Kidney tubule cell (primary cell): Measurements from ENCODE around the gene SNX19.

ENCODE experiments used
- DNase-seq: peaks from one replicate; pipeline ENCODE4 v3.0.0-alpha.2; 2018; ENCODE audit warnings: low spot score

Gene SNX19

DNA sequence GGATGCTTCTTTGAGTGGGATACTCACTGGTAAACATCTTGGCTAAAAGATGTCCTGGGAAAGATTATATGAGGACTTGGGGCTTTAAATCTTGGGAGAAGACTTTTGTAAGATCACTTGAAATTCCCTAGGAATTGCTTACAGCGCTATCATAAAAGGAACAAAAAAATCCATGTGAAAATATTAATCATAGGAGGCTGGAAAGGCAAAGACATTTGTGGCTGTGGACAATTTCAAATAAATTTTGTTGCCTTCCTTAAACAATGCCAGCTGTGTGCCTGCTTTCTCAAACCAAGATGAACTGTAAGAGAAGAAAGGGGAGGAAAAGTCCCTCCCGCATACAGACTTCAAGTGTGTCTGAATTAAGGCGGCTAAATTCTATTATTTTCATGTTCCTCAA is 75.6 kb downstream of the SNX19 start:
- DNase-seq = no peak

DNA sequence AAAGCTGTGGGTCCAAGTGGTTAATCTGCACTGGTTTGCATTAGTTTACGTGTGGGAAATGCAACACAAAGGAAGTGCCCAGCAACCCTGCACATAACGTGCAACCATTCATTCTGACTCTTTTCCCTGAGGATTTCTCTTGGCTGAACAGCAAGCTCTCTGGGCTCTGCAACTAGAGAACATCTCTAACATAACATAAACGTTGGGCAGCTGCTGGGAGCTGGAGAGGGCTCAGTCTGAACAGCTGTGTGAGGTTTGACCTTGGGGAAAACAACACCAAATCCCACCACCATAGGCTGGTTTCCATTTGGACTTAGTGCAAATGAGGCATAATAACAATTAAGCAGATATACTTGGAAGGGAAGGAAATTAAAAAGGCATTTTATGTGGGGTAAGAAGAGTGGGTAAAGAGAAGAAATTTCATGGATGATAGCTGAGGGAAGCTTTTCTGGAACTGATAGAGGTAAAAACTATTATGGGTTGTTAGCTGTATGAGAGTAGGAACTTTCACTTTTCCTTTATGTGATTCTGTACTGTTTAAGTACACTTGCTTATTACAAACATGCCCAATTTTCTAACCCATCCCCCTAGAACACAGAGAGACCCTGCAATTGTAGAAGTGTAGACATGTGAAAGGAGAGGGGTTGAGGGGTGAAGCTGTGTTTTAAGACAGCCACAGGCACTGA is 76.2 kb downstream of the SNX19 start:
- no peak for DNase-seq

DNA sequence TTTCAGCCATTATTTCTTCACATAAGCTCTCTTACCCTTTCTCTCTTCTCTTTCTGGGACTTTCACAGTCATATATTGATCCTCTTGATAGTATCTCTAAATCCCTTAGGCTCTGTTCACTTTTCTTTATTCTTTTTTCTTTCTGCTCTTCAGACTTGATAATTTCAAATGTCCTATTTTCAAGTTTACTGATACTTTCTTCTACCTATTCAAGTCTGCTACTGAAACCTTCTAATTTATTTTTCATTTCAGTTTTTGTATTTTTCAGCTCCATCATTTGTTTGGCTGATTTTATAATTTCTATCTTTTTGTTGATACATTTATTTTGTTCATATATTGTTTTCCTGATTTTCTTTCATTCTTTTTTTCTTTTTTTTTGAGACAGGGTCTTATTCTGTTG is 79.1 kb downstream of the SNX19 start:
- no peak for DNase-seq

DNA sequence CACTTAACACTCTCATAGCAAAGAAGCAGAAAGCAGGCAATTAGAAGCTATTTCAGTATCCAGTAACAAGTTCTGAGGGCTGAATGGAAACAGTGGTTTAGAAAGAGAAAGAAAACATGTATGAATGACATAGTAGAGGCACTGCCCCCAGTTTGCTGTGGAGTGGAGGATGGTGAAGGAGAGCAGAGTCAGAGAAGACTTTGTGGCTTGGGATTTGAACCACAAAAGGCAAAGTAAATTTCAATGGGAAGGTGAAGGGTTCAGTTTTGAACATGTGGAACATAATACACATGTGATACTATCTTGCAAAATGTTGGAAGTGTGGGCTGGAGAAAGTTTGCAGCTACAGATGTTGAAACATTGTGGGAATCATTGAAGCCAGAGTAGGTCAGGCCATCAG is 81.4 kb downstream of the SNX19 start:
- DNase-seq = no peak

DNA sequence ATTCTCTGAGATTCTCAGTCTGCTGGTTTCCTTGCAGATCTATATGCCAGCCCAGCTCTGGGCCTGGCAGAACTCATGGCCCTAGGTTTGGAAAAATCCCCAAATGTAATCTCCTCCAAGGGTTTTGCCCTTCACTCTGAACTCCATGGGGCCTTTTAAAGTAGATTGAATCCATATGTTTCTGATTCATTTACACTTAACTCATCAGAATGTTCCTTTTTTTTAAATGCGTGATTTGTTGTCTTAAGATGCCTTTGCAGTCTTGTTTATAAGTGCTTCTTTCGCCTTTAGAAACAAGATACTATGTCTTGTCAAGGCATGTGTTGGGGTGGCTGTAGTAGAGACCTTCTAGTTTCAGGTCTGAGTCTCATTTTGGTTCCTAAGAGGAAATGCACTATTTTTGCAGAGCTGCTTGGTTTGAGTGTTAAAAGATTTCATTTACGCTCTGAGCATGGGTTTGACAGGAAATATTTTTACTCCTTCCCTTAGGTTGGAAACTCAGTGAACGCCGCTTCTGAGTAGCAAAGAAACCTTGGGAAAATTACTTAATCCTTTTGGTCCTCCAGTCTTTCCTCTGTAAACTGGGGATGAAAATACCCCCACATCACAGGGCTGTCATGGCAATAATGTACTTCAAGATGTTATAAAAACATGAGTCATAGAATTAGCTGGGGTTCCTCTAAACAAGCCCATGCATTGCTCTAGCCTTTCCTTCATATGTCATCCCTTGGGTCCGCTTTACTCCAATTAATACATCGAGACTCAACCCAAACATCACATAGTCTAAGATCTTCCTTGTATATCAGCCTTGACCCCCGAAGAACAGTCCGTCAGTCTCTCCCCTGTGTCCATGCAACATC is 83.5 kb downstream of the SNX19 start:
- no peak for DNase-seq

DNA sequence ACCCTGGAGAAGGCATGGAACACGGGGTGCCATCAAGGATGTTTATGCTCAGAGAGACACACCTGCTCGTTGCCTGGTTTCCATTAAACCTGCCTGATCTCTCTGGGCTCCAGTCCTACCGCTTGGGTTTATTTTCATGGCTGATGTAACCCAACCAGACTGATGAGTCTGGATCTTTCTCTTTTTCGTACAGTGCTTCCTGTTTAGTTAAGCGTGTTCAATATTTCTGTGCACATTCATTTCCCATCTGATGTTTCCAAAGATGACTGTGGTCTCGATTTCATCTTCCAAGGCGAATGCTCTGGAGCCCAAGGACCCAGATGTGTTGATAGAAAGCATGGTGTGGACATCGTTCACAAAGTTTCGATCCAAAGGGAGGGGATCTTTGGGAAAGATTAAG is 84.3 kb downstream of the SNX19 start:
- no peak for DNase-seq

DNA sequence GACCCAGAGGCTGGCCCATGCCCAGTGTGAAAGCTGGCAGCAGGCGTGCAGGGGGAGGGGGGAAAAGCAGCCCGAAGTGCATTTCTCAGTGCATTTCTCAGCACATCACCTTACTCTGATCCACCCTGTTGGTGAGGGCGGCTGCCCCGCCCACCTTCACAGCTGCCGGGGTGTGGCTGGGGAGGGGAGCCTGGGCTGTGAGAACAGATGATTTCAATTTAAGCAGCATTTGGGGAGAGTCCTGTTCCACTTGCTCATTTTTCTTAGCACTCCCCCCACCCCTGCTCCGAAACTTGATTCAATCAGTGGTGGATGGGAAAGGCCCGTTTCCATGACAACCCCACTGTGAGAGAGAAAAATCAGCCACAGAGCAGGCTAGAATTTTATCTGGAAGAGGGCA is 84.8 kb downstream of the SNX19 start:
- DNase-seq = no peak

DNA sequence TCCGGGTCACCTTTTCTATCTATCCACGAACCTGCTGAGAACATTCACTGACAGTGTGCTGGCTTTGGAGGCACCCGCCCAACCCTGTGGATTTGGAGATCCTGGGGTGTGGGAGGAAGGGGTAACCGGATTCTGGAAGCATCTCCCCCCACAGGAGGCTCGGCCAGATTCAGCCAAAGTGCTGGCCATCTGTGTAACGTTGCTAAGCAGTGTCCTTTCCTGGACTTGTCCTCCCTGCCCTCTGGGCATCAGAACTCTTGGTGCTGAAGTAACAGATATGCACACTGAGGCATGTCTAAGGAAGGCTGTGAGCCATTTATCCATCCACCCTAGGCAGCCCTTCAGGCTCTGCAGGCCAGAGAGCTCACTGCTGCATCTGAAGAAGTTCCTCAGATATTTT is 85.7 kb downstream of the SNX19 start:
- DNase-seq = no peak

DNA sequence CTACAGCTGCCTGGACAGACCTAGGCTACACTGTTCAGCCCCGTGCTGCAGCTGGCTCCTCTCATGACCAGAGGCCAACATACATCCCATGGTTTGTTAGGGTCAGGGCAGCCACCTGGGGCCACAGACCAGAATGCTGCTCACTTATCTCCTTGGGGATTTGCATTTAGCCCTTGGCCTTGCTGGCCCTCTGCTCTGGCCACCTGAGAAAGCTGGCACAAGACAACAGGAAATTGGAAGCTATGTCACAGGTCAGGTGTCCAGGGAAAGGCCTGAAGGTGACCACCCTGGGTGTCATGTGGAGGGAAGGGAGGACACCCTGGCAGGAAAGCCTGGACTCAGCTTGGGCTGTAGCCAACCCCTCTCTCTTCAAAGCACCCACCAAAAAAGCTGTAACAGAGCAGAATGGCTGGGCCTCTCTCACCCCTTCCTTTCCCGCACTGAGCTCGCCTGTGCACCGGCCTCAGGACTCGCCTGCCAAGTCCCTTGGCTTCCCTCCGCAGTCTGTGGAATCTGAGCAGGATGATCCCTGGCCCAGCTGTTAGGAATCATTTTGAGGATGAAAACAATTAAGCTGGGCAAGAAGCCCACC is 86.3 kb downstream of the SNX19 start:
- DNase-seq = no peak

DNA sequence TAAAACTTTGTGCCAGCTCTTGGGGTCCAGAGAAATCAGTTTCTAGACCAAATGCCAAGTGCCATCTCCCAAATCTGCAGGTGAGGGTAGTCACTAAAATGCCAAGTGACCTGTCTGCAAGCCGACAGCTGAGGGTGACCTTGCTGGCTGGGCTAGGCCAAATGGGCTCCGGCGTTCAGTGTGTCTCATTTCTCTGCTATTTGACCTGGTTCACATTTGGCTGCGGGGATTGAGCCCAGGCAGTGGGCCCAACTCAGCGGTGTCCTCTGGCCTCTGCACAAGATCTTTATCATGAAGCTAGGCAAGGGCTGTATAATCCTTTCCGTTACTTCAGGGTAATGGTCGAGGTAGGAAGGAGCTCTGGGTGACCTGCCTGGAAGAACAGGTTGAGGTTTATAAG is 87.5 kb downstream of the SNX19 start:
- no peak for DNase-seq

DNA sequence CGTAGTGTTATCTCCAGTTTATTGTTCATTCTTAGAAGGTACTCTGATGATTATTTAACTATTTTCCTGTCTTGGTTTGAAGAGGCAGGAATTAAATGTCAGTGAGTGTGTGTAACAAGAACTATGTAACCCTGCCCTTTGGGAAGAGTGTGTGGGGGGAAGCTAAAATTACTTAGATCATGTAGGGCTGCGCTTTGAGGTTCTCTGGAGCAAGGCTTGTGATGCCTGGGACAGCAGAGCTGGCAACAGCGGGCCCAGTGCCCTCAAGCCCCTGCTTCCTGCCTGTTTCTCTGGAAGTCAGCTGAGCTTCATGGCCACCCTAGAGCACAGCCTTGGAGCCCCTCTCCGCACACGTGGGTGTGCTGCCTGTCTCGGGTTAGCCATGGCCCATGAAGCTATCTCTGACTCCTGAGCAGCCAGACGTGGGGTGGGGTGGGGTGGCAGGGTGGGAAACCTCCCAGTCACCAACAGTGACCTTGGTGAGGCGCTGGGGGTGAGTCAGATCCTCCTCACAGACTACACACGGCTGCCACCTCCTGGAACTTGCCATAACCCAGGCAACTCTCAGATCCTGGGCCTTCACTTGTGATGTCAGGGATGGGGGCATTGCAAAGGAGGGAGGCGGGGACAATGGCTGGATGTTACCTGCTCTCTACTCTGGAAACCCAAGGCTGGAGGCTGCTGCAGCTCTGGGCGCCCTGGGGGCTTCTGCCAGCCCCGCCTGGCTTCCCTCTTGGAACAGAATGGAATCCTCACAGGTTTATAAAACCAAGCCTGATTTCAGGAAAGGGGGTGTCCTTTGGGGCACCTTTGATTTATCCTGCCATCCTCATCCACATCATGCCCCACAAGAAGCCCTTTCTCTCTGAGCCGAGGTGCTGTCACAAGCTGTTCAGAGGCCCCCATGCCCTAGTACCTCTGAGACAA is 88.6 kb downstream of the SNX19 start:
- peak; percentile 83 for DNase-seq

DNA sequence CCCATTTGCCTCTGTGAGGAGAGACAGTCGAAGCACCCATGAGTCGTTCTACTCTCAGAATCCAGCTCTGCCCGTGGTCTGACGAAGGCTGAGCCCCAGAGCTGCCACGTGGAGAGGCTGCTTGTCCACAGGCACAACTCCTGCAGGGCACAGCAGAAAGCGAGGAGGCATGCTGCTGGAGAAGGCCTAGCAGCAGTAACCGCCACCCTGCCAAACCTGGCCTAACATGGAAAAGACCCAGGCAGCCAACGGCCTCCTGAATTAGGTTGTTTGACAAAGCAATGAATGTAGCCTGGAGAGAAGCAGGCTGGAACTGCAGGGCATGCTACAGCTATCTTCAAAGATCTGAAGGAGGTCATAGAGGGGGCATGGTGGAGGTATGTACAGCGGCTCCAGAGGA is 89.7 kb downstream of the SNX19 start:
- DNase-seq = no peak

DNA sequence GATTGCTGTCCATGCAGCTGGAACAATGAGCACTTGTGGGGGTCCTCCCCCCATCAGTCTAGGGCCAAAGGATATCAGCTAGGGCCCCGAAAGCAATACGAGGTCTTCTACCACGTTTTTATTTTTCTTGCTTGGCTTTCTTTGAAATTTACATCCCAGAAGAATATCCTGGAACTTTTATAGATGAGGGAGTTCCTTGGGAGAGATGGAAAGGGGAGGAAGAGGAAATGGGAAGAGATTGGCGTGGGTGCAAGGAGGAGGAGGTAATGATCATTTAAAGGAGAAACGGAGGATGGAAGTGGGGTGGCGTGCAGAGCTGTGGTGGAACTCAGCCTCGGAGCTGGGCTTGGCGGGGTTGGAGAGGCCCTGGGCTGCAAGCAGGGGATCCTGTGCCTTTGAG is 90.3 kb downstream of the SNX19 start:
- DNase-seq = no peak

DNA sequence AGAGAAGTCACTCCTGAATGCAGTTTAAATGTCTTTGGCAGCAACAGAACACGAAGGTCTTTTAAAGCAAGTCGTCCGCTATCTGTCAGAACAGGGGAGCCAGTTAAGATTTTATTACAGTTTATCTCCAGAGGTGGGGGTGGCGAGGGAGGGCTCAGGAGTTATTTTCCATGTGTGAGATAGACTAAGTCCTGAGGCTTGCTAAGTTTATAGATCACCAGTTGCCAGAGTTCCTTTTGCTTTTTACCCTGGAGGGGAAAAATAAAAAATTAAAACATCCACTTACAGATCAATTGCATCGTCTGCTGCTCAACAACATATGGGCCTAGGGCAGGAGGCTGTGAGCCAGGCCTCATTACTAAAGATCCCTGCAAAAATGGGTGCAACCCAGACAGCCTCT is 90.7 kb downstream of the SNX19 start:
- no peak for DNase-seq
